HEK293 (cell line): ENCODE data around the gene PLP2.
"Not testable (repeated sequence)": the region's sequence is repeated elsewhere in the genome, so short reads cannot be mapped to it uniquely, and the experiment has no call there.

Experiments used
- CTCF ChIA-PET: fragments of 350-600 bp; formaldehyde crosslinking; extraction: SDS; loops from one replicate; lab custom pipeline; 2021; ENCODE audit warnings: antibody characterized with exemption; lab: Yijun Ruan, JAX
- POLR2A ChIA-PET: fragments of 300-600 bp; formaldehyde crosslinking; extraction: SDS; loops from one replicate; lab custom pipeline; 2020; ENCODE audit warnings: antibody characterized with exemption, inconsistent platforms; lab: Yijun Ruan, JAX
- H3K27ac ChIP-seq: fragments of 200-500 bp; sonication (Bioruptor generic); 2 replicates; pipeline ENCODE4 v1.5.1; 2014; ENCODE audit warnings: low read depth, low read length, control low read depth, inconsistent platforms; ENCODE audit errors: extremely low read depth
- H3K36me3 ChIP-seq, 2 experiments: fragments of 200-500 bp in 1 of 2; sonication (Bioruptor generic) in 1 of 2; 1 replicate in 1 of 2; 2 replicates in 1 of 2; pipeline ENCODE4 v1.5.1; 2014 to 2017; ENCODE audit warnings: inconsistent platforms in 2 of 2, low read length in 2 of 2; ENCODE audit not compliant: control insufficient read depth in 2 of 2, insufficient read depth in 1 of 2
- H3K4me1 ChIP-seq: fragments of 200-500 bp; sonication (Bioruptor generic); 2 replicates; pipeline ENCODE4 v1.5.1; 2014; ENCODE audit warnings: mild to moderate bottlenecking, low read length, inconsistent platforms; ENCODE audit not compliant: control insufficient read depth, insufficient read depth
- H3K4me3 ChIP-seq: 2 replicates; pipeline ENCODE4 v1.5.1; 2011; ENCODE audit warnings: low read depth, mild to moderate bottlenecking, control low read depth, low read length, moderate library complexity
- H3K9me3 ChIP-seq: fragments of 200-500 bp; sonication (Bioruptor generic); 2 replicates; pipeline ENCODE4 v1.5.1; 2014; ENCODE audit warnings: low read depth, low read length, inconsistent platforms; ENCODE audit not compliant: control insufficient read depth, insufficient read depth
- GLI2 ChIP-seq: fragments of 450-650 bp; formaldehyde crosslinking; IDR thresholded peaks from 2 replicates; pipeline ENCODE4; 2017; ENCODE audit warnings: missing biosample characterization, missing genetic modification characterization, low read depth, borderline replicate concordance
- GLIS2 ChIP-seq: fragments of 450-650 bp; formaldehyde crosslinking; IDR thresholded peaks from 2 replicates; pipeline ENCODE4 v1.5.1; 2016; ENCODE audit warnings: missing biosample characterization, missing genetic modification characterization
- INSM2 ChIP-seq: fragments of 450-650 bp; formaldehyde crosslinking; IDR thresholded peaks from 2 replicates; pipeline ENCODE4 v1.5.1; 2016; ENCODE audit warnings: missing biosample characterization, missing genetic modification characterization
- PRDM1 ChIP-seq: fragments of 450-650 bp; formaldehyde crosslinking; IDR thresholded peaks from 2 replicates; pipeline ENCODE4; 2016; ENCODE audit warnings: missing biosample characterization, missing genetic modification characterization
- RBAK ChIP-seq: fragments of 450-650 bp; formaldehyde crosslinking; IDR thresholded peaks from 2 replicates; pipeline ENCODE4 v1.5.1; 2016; ENCODE audit warnings: missing biosample characterization, missing genetic modification characterization
- SP3 ChIP-seq: fragments of 450-650 bp; formaldehyde crosslinking; IDR thresholded peaks from 2 replicates; pipeline ENCODE4 v1.5.1; 2016; ENCODE audit warnings: missing biosample characterization, missing genetic modification characterization
- SP7 ChIP-seq: fragments of 450-650 bp; formaldehyde crosslinking; IDR thresholded peaks from 2 replicates; pipeline ENCODE4 v1.5.1; 2016; ENCODE audit warnings: missing biosample characterization, missing genetic modification characterization
- ZFP3 ChIP-seq: fragments of 450-650 bp; formaldehyde crosslinking; IDR thresholded peaks from 2 replicates; pipeline ENCODE4 v1.5.1; 2016; ENCODE audit warnings: low read depth, missing biosample characterization, missing genetic modification characterization
- ZNF10 ChIP-seq: fragments of 450-650 bp; formaldehyde crosslinking; IDR thresholded peaks from 2 replicates; pipeline ENCODE4 v1.5.1; 2017; ENCODE audit warnings: missing biosample characterization, missing genetic modification characterization
- ZNF2 ChIP-seq: fragments of 450-650 bp; formaldehyde crosslinking; IDR thresholded peaks from 2 replicates; pipeline ENCODE4 v1.5.1; 2016; ENCODE audit warnings: missing biosample characterization, missing genetic modification characterization
- ZNF510 ChIP-seq: fragments of 450-650 bp; formaldehyde crosslinking; IDR thresholded peaks from 2 replicates; pipeline ENCODE4 v1.5.1; 2018; ENCODE audit warnings: mild to moderate bottlenecking, missing genetic modification characterization, missing biosample characterization; ENCODE audit not compliant: insufficient replicate concordance
- ZNF529 ChIP-seq: fragments of 450-650 bp; formaldehyde crosslinking; IDR thresholded peaks from 2 replicates; pipeline ENCODE4 v1.5.1; 2017; ENCODE audit warnings: missing genetic modification characterization, missing biosample characterization; ENCODE audit not compliant: insufficient replicate concordance
- ZNF558 ChIP-seq: fragments of 450-650 bp; formaldehyde crosslinking; IDR thresholded peaks from 2 replicates; pipeline ENCODE4 v1.5.1; 2016; ENCODE audit warnings: missing biosample characterization, missing genetic modification characterization
- ZNF571 ChIP-seq: fragments of 450-650 bp; formaldehyde crosslinking; IDR thresholded peaks from 2 replicates; pipeline ENCODE4 v1.5.0; 2017; ENCODE audit warnings: missing biosample characterization, missing genetic modification characterization
- ZNF623 ChIP-seq: fragments of 450-650 bp; formaldehyde crosslinking; IDR thresholded peaks from 2 replicates; pipeline ENCODE4 v1.5.1; 2016; ENCODE audit warnings: missing biosample characterization, missing genetic modification characterization
- ZNF747 ChIP-seq: fragments of 450-650 bp; formaldehyde crosslinking; IDR thresholded peaks from 2 replicates; pipeline ENCODE4 v1.5.1; 2016; ENCODE audit warnings: missing biosample characterization, missing genetic modification characterization
- ZNF785 ChIP-seq: fragments of 450-650 bp; formaldehyde crosslinking; IDR thresholded peaks from 2 replicates; pipeline ENCODE4 v1.5.1; 2016; ENCODE audit warnings: missing biosample characterization, missing genetic modification characterization
- ZNF791 ChIP-seq: fragments of 450-650 bp; formaldehyde crosslinking; IDR thresholded peaks from 2 replicates; pipeline ENCODE4 v1.5.1; 2016; ENCODE audit warnings: missing biosample characterization, missing genetic modification characterization
- ZNF792 ChIP-seq: fragments of 450-650 bp; formaldehyde crosslinking; IDR thresholded peaks from 2 replicates; pipeline ENCODE4 v1.5.1; 2016; ENCODE audit warnings: missing biosample characterization, missing genetic modification characterization
- ZNF837 ChIP-seq: fragments of 450-650 bp; formaldehyde crosslinking; IDR thresholded peaks from 2 replicates; pipeline ENCODE4 v1.5.1; 2016; ENCODE audit warnings: missing biosample characterization, missing genetic modification characterization
- ZXDB ChIP-seq: fragments of 450-650 bp; formaldehyde crosslinking; IDR thresholded peaks from 2 replicates; pipeline ENCODE4 v1.5.1; 2016; ENCODE audit warnings: missing biosample characterization, missing genetic modification characterization

Gene PLP2

GRCh38 chrX:49139713-49140112 lies 32.0 kb upstream of the PLP2 start:
- H3K4me3 ChIP-seq = no peak overlapping the region
- POLR2A ChIA-PET = no interaction called here

GRCh38 chrX:49142264-49142663 lies 29.4 kb upstream of the PLP2 start:
- H3K4me1 ChIP-seq, H3K4me3 ChIP-seq, H3K36me3 ChIP-seq, POLR2A ChIA-PET, H3K27ac ChIP-seq, H3K9me3 ChIP-seq: not testable (repeated sequence)
- CTCF ChIA-PET = interaction anchor here (0.7 to 1.4 kb wide), 6 partner anchors 10 to 21 kb away, joined by 3 to 7 read pairs (median 4); no protein-coding TSS in a partner anchor
- 0 out of 2 replicates have a peak, but pooled peaks have one; percentile 54 for TF ChIP-seq ZXDB (tag by site-specific recombination)

More at GRCh38 chrX:49139713-49140112, 32.0 kb upstream of the PLP2 start:
- Histone ChIP-seq H3K27ac (no peak overlapping the region), H3K36me3 (no peaks in the 10 kb centered on the region), H3K4me1 (no peaks in the 10 kb centered on the region), H3K9me3 (no peaks in the 10 kb centered on the region)
- CTCF ChIA-PET = interaction anchor here (0.5 to 1.1 kb wide), 2 partner anchors 16 to 629 kb away, joined by 4 to 8 read pairs; no protein-coding TSS in a partner anchor
- TF ChIP-seq SP3 (tag by site-specific recombination) (no peak), ZNF791 (no peak)

- CTCF ChIA-PET = interaction anchor here (0.9 to 1.9 kb wide), 4 partner anchors 13 to 18 kb away, joined by 3 to 6 read pairs (median 4); no protein-coding TSS in a partner anchor
- H3K4me1 ChIP-seq, H3K36me3 ChIP-seq, H3K27ac ChIP-seq, POLR2A ChIA-PET, H3K9me3 ChIP-seq, H3K4me3 ChIP-seq: not testable (repeated sequence)
These were observed 28.5 kb upstream of the PLP2 start for GRCh38 chrX:49143154-49143553.

GRCh38 chrX:49147282-49147681 lies 24.4 kb upstream of the PLP2 start:
- ChIA-PET POLR2A (no interaction called here), CTCF (interaction anchor here (0.6 kb wide), 1 partner anchor 607 kb away, joined by 3 read pairs; no protein-coding TSS in a partner anchor)
- Histone ChIP-seq H3K4me3 (no peak overlapping the region), H3K36me3 (no peaks in the 10 kb centered on the region), H3K9me3 (no peaks in the 10 kb centered on the region), H3K4me1 (no peaks in the 10 kb centered on the region), H3K27ac (no peak overlapping the region)
- TF ChIP-seq ZNF10 (tag by site-specific recombination) = no peak
- no peak for TF ChIP-seq GLIS2
- TF ChIP-seq ZFP3 (tag by site-specific recombination) = no peak
- TF ChIP-seq ZNF623 = no peak
- no peak for TF ChIP-seq ZNF558 (tag by site-specific recombination)
- TF ChIP-seq ZNF529 (tag by site-specific recombination) = no peak
- TF ChIP-seq ZNF571 (tag by site-specific recombination) = no peak
- no peak for TF ChIP-seq RBAK
- TF ChIP-seq ZNF510 (tag by site-specific recombination) = no peak
- no peak for TF ChIP-seq PRDM1 (tag by site-specific recombination)
- TF ChIP-seq INSM2 (tag by site-specific recombination) = no peak

GRCh38 chrX:49147936-49148335 lies 23.8 kb upstream of the PLP2 start:
- no peaks in the 10 kb centered on the region for H3K9me3 ChIP-seq
- TF ChIP-seq ZNF837 (tag by site-specific recombination) (no peak), ZNF747 (tag by site-specific recombination) (no peak), ZNF792 (no peak), SP7 (no peak), ZNF2 (tag by site-specific recombination) (no peak), GLI2 (tag by site-specific recombination) (no peak), ZNF785 (tag by site-specific recombination) (no peak)

More at GRCh38 chrX:49147936-49148335, 23.8 kb upstream of the PLP2 start:
- Histone ChIP-seq H3K4me1 (no peaks in the 10 kb centered on the region), H3K36me3 (no peaks in the 10 kb centered on the region), H3K4me3 (no peak overlapping the region), H3K27ac (no peak overlapping the region)
- CTCF ChIA-PET = interaction anchor here (0.7 kb wide), 1 partner anchor 17 kb away, joined by 4 read pairs; no protein-coding TSS in a partner anchor
- POLR2A ChIA-PET = no interaction called here
